ENCODE results near the gene TTC23L.

TTC23L gene

GRCh38 chr5:34865091-34865490 lies 26.1 kb downstream of the TTC23L start:
- no peak for TF ChIP-seq JUND (IDR thresholded peaks at IDR 0.05; ENCODE audit: low read depth)
- DNase-seq (ENCODE audit: low read depth in 1 of 2, low spot score in 1 of 2) = no peak
- in situ Hi-C loops (cut with HindIII; ENCODE audit: low pct_unique_long_range_greater_than_20kb, low sequenced_read_pairs) = no loop called here

- in situ Hi-C loops (cut with HindIII; ENCODE audit: low pct_unique_long_range_greater_than_20kb, low sequenced_read_pairs) = no loop called here
- no peak for TF ChIP-seq JUND (IDR thresholded peaks at IDR 0.05; ENCODE audit: low read depth)
- peak in 1 of 2 experiments; percentile 16 for DNase-seq (ENCODE audit: low read depth in 1 of 2, low spot score in 1 of 2)
These were observed 28.1 kb downstream of the TTC23L start for GRCh38 chr5:34866989-34867471.

GRCh38 chr5:34867660-34868059 lies 28.7 kb downstream of the TTC23L start:
- in situ Hi-C loops (cut with HindIII; ENCODE audit: low pct_unique_long_range_greater_than_20kb, low sequenced_read_pairs) = no loop called here
- TF ChIP-seq JUND (IDR thresholded peaks at IDR 0.05; ENCODE audit: low read depth) = no peak
- DNase-seq (ENCODE audit: low read depth in 1 of 2, low spot score in 1 of 2) = no peak

GRCh38 chr5:34868791-34869190 lies 29.8 kb downstream of the TTC23L start:
- no peak for DNase-seq (ENCODE audit: low read depth in 1 of 2, low spot score in 1 of 2)
- no peak for TF ChIP-seq JUND (IDR thresholded peaks at IDR 0.05; ENCODE audit: low read depth)
- in situ Hi-C loops (cut with HindIII; ENCODE audit: low pct_unique_long_range_greater_than_20kb, low sequenced_read_pairs) = no loop called here

- DNase-seq (ENCODE audit: low read depth in 1 of 2, low spot score in 1 of 2) = no peak
- in situ Hi-C loops (cut with HindIII; ENCODE audit: low pct_unique_long_range_greater_than_20kb, low sequenced_read_pairs) = no loop called here
- no peak for TF ChIP-seq JUND (IDR thresholded peaks at IDR 0.05; ENCODE audit: low read depth)
These were observed 30.3 kb downstream of the TTC23L start for GRCh38 chr5:34869256-34869655.

GRCh38 chr5:34870382-34870781 lies 31.4 kb downstream of the TTC23L start:
- in situ Hi-C loops (cut with HindIII; ENCODE audit: low pct_unique_long_range_greater_than_20kb, low sequenced_read_pairs) = no loop called here
- no peak for DNase-seq (ENCODE audit: low read depth in 1 of 2, low spot score in 1 of 2)
- TF ChIP-seq JUND (IDR thresholded peaks at IDR 0.05; ENCODE audit: low read depth) = no peak

GRCh38 chr5:34876275-34876674 lies 37.3 kb downstream of the TTC23L start:
- in situ Hi-C loops (cut with HindIII; ENCODE audit: low pct_unique_long_range_greater_than_20kb, low sequenced_read_pairs) = no loop called here
- DNase-seq (ENCODE audit: low read depth in 1 of 2, low spot score in 1 of 2) = no peak
- TF ChIP-seq JUND (IDR thresholded peaks at IDR 0.05; ENCODE audit: low read depth) = no peak

GRCh38 chr5:34881246-34881645 lies 42.3 kb downstream of the TTC23L start:
- in situ Hi-C loops (cut with HindIII; ENCODE audit: low pct_unique_long_range_greater_than_20kb, low sequenced_read_pairs) = no loop called here
- TF ChIP-seq JUND (IDR thresholded peaks at IDR 0.05; ENCODE audit: low read depth) = no peak
- DNase-seq (ENCODE audit: low read depth in 1 of 2, low spot score in 1 of 2) = no peak

GRCh38 chr5:34886392-34887119 lies 47.6 kb downstream of the TTC23L start:
- in situ Hi-C loops (cut with HindIII; ENCODE audit: low pct_unique_long_range_greater_than_20kb, low sequenced_read_pairs) = no loop called here
- TF ChIP-seq JUND (IDR thresholded peaks at IDR 0.05; ENCODE audit: low read depth) = no peak

GRCh38 chr5:34889394-34889793 lies 50.4 kb downstream of the TTC23L start:
- no peak for TF ChIP-seq JUND (IDR thresholded peaks at IDR 0.05; ENCODE audit: low read depth)
- DNase-seq (ENCODE audit: low read depth in 1 of 2, low spot score in 1 of 2) = no peak
- in situ Hi-C loops (cut with HindIII; ENCODE audit: low pct_unique_long_range_greater_than_20kb, low sequenced_read_pairs) = no loop called here

More at GRCh38 chr5:34886392-34887119, 47.6 kb downstream of the TTC23L start:
- no peak for DNase-seq (ENCODE audit: low read depth in 1 of 2, low spot score in 1 of 2)

- DNase-seq (ENCODE audit: low read depth in 1 of 2, low spot score in 1 of 2) = no peak
- no peak for TF ChIP-seq JUND (IDR thresholded peaks at IDR 0.05; ENCODE audit: low read depth)
- in situ Hi-C loops (cut with HindIII; ENCODE audit: low pct_unique_long_range_greater_than_20kb, low sequenced_read_pairs) = no loop called here
These were observed 53.0 kb downstream of the TTC23L start for GRCh38 chr5:34891981-34892380.

- DNase-seq (ENCODE audit: low read depth in 1 of 2, low spot score in 1 of 2) = no peak
- TF ChIP-seq JUND (IDR thresholded peaks at IDR 0.05; ENCODE audit: low read depth) = no peak
- in situ Hi-C loops (cut with HindIII; ENCODE audit: low pct_unique_long_range_greater_than_20kb, low sequenced_read_pairs) = no loop called here
These were observed 53.5 kb downstream of the TTC23L start for GRCh38 chr5:34892414-34892813.

- DNase-seq (ENCODE audit: low read depth in 1 of 2, low spot score in 1 of 2) = no peak
- TF ChIP-seq JUND (IDR thresholded peaks at IDR 0.05; ENCODE audit: low read depth) = no peak
- in situ Hi-C loops (cut with HindIII; ENCODE audit: low pct_unique_long_range_greater_than_20kb, low sequenced_read_pairs) = no loop called here
These were observed 55.8 kb downstream of the TTC23L start for GRCh38 chr5:34894716-34895115.
